HEK293 (cell line): ENCODE data around the gene MGMT.

Experiments used
- CTCF ChIA-PET: fragments of 350-600 bp; formaldehyde crosslinking; extraction: SDS; loops from one replicate; lab custom pipeline; 2021; ENCODE audit warnings: antibody characterized with exemption; lab: Yijun Ruan, JAX
- POLR2A ChIA-PET: fragments of 300-600 bp; formaldehyde crosslinking; extraction: SDS; loops from one replicate; lab custom pipeline; 2020; ENCODE audit warnings: antibody characterized with exemption, inconsistent platforms; lab: Yijun Ruan, JAX
- H3K27ac ChIP-seq: fragments of 200-500 bp; sonication (Bioruptor generic); 2 replicates; pipeline ENCODE4 v1.5.1; 2014; ENCODE audit warnings: low read depth, low read length, control low read depth, inconsistent platforms; ENCODE audit errors: extremely low read depth
- H3K36me3 ChIP-seq, 2 experiments: fragments of 200-500 bp in 1 of 2; sonication (Bioruptor generic) in 1 of 2; 1 replicate in 1 of 2; 2 replicates in 1 of 2; pipeline ENCODE4 v1.5.1; 2014 to 2017; ENCODE audit warnings: inconsistent platforms in 2 of 2, low read length in 2 of 2; ENCODE audit not compliant: control insufficient read depth in 2 of 2, insufficient read depth in 1 of 2
- H3K4me1 ChIP-seq: fragments of 200-500 bp; sonication (Bioruptor generic); 2 replicates; pipeline ENCODE4 v1.5.1; 2014; ENCODE audit warnings: mild to moderate bottlenecking, low read length, inconsistent platforms; ENCODE audit not compliant: control insufficient read depth, insufficient read depth
- H3K4me3 ChIP-seq: 2 replicates; pipeline ENCODE4 v1.5.1; 2011; ENCODE audit warnings: low read depth, mild to moderate bottlenecking, control low read depth, low read length, moderate library complexity
- H3K9me3 ChIP-seq: fragments of 200-500 bp; sonication (Bioruptor generic); 2 replicates; pipeline ENCODE4 v1.5.1; 2014; ENCODE audit warnings: low read depth, low read length, inconsistent platforms; ENCODE audit not compliant: control insufficient read depth, insufficient read depth
- BCL11B ChIP-seq: fragments of 450-650 bp; formaldehyde crosslinking; IDR thresholded peaks from 2 replicates; pipeline ENCODE4 v1.5.1; 2016; ENCODE audit warnings: low read depth, missing biosample characterization, missing genetic modification characterization
- EGR2 ChIP-seq: fragments of 450-650 bp; formaldehyde crosslinking; IDR thresholded peaks from 2 replicates; pipeline ENCODE4 v1.5.1; 2016; ENCODE audit warnings: low read depth, missing biosample characterization, missing genetic modification characterization
- GLIS1 ChIP-seq: fragments of 450-650 bp; formaldehyde crosslinking; IDR thresholded peaks from 2 replicates; pipeline ENCODE4 v1.5.1; 2016; ENCODE audit warnings: missing biosample characterization, missing genetic modification characterization
- PRDM10 ChIP-seq: fragments of 450-650 bp; formaldehyde crosslinking; IDR thresholded peaks from 2 replicates; pipeline ENCODE4 v1.5.1; 2016; ENCODE audit warnings: missing biosample characterization, missing genetic modification characterization
- PRDM4 ChIP-seq: fragments of 450-650 bp; formaldehyde crosslinking; IDR thresholded peaks from 2 replicates; pipeline ENCODE4 v1.5.1; 2017; ENCODE audit warnings: missing biosample characterization, missing genetic modification characterization
- ZFP3 ChIP-seq: fragments of 450-650 bp; formaldehyde crosslinking; IDR thresholded peaks from 2 replicates; pipeline ENCODE4 v1.5.1; 2016; ENCODE audit warnings: low read depth, missing biosample characterization, missing genetic modification characterization
- ZNF157 ChIP-seq: fragments of 450-650 bp; formaldehyde crosslinking; IDR thresholded peaks from 2 replicates; pipeline ENCODE4 v1.5.1; 2016; ENCODE audit warnings: missing biosample characterization, missing genetic modification characterization
- ZNF266 ChIP-seq: fragments of 450-650 bp; formaldehyde crosslinking; IDR thresholded peaks from 2 replicates; pipeline ENCODE4 v1.5.1; 2016; ENCODE audit warnings: missing biosample characterization, missing genetic modification characterization, low read depth
- ZNF514 ChIP-seq: fragments of 450-650 bp; formaldehyde crosslinking; IDR thresholded peaks from 2 replicates; pipeline ENCODE4 v1.5.1; 2016; ENCODE audit warnings: missing biosample characterization, missing genetic modification characterization
- ZNF610 ChIP-seq: fragments of 450-650 bp; formaldehyde crosslinking; IDR thresholded peaks from 2 replicates; pipeline ENCODE4 v1.5.1; 2016; ENCODE audit warnings: missing biosample characterization, missing genetic modification characterization, borderline replicate concordance
- ZNF624 ChIP-seq: fragments of 450-650 bp; formaldehyde crosslinking; IDR thresholded peaks from 2 replicates; pipeline ENCODE4 v1.5.1; 2017; ENCODE audit warnings: missing biosample characterization, missing genetic modification characterization
- ZNF777 ChIP-seq: fragments of 450-650 bp; formaldehyde crosslinking; IDR thresholded peaks from 2 replicates; pipeline ENCODE4 v1.5.1; 2017; ENCODE audit warnings: missing biosample characterization, missing genetic modification characterization, borderline replicate concordance
- ZNF843 ChIP-seq: fragments of 450-650 bp; formaldehyde crosslinking; IDR thresholded peaks from 2 replicates; pipeline ENCODE4 v1.5.1; 2016; ENCODE audit warnings: missing biosample characterization, missing genetic modification characterization
- ZXDB ChIP-seq: fragments of 450-650 bp; formaldehyde crosslinking; IDR thresholded peaks from 2 replicates; pipeline ENCODE4 v1.5.1; 2016; ENCODE audit warnings: missing biosample characterization, missing genetic modification characterization
- TF ChIP-seq, protein P1 (sequence below): fragments of 450-650 bp; formaldehyde crosslinking; IDR thresholded peaks from 2 replicates; pipeline ENCODE4 v1.5.1; 2016; ENCODE audit warnings: missing biosample characterization, missing genetic modification characterization
- TF ChIP-seq, protein P2 (sequence below): fragments of 450-650 bp; formaldehyde crosslinking; IDR thresholded peaks from 2 replicates; pipeline ENCODE4 v1.5.1; 2016; ENCODE audit warnings: missing biosample characterization, missing genetic modification characterization

MGMT gene

DNA sequence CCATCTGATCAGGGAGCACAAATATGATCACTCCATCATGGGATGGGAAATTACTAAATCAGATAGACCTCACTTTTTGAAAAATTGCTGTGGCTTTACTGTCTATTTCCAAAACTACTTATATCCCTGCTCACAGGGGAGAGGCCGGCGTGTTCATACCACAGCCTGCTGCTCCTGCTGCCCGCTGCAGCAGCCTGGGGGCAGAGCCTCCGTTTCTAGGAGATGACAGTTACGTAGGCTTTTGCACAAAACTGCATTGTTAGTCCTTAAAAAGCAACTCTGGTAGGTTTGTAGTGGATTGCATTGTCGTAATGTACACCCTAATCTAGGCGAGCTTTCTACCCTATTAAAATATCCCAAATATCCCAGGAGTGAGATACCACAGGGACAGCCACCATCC is 293.4 kb downstream of the MGMT start:
- CTCF ChIA-PET = no interaction called here
- POLR2A ChIA-PET = no interaction called here
- no peaks in the 10 kb centered on the region for H3K9me3 ChIP-seq

DNA sequence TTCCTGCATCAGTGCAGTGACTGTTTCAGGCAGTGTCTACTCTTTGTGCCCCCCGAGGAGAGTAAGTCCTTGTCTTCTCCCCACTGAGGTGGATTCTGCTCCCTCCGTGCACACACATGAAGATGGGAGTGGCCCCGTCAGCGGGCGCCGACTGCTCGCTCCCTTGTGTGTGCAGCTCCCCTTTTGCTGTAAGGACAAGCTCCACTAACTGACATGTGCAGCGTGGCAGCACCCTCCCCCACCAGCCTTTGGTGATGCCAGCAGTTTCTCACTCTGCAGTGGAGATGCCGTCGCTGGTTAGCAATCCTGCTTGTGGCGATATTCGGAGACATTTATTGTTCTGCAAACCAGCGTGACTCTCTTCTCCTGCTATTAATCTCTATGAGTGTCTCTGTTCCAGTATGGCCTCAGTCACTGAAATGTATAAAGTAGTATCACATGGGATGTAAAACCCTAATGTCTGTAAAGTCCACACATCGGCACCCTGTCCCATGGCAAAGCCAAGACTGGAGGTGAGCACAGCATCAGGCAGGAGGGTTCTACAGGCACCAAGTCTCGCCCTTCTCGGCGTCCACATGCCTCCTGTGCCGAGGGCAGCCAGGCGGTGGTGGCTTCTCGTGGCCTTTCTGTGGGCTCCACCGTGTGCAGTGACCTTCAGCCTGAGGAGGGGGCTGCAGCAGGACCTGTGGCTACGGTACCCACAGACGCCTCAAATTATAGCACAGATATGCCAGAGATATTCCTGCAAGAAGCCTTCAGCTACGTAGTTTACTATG is 294.3 kb downstream of the MGMT start:
- CTCF ChIA-PET = no interaction called here
- H3K4me3 ChIP-seq = no peak overlapping the region
- H3K9me3 ChIP-seq = no peaks in the 10 kb centered on the region
- no peaks in the 10 kb centered on the region; the same call in 1 of the 2 replicates for H3K4me1 ChIP-seq
- POLR2A ChIA-PET = no interaction called here
- H3K36me3 ChIP-seq = no peaks in the 10 kb centered on the region
- no peak overlapping the region for H3K27ac ChIP-seq
- TF ChIP-seq ZNF843 (tag by site-specific recombination) = no peak
- TF ChIP-seq, protein P1, sequence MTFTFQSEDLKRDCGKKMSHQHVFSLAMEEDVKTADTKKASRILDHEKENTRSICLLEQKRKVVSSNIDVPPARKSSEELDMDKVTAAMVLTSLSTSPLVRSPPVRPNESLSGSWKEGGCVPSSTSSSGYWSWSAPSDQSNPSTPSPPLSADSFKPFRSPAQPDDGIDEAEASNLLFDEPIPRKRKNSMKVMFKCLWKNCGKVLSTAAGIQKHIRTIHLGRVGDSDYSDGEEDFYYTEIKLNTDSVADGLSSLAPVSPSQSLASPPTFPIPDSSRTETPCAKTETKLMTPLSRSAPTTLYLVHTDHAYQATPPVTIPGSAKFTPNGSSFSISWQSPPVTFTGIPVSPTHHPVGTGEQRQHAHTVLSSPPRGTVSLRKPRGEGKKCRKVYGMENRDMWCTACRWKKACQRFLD = no peak
- TF ChIP-seq ZNF157 = no peak
- TF ChIP-seq ZNF266 (tag by site-specific recombination) = no peak
- no peak for TF ChIP-seq BCL11B (tag by site-specific recombination)
- TF ChIP-seq ZNF514 (tag by site-specific recombination) = no peak
- no peak for TF ChIP-seq EGR2 (tag by site-specific recombination)
- TF ChIP-seq GLIS1 (tag by site-specific recombination) = no peak
- TF ChIP-seq ZNF624 = no peak
- no peak for TF ChIP-seq ZNF610 (tag by site-specific recombination)

More for the DNA sequence above, 293.4 kb downstream of the MGMT start:
- Histone ChIP-seq H3K4me3 (no peak overlapping the region), H3K4me1 (no peaks in the 10 kb centered on the region; the same call in 1 of the 2 replicates), H3K27ac (no peak overlapping the region), H3K36me3 (no peaks in the 10 kb centered on the region)
- TF ChIP-seq PRDM4 (tag by site-specific recombination) (no peak), ZXDB (no peak), PRDM10 (tag by site-specific recombination) (no peak), ZFP3 (tag by site-specific recombination) (no peak), ZNF777 (no peak)
- TF ChIP-seq, protein P2, sequence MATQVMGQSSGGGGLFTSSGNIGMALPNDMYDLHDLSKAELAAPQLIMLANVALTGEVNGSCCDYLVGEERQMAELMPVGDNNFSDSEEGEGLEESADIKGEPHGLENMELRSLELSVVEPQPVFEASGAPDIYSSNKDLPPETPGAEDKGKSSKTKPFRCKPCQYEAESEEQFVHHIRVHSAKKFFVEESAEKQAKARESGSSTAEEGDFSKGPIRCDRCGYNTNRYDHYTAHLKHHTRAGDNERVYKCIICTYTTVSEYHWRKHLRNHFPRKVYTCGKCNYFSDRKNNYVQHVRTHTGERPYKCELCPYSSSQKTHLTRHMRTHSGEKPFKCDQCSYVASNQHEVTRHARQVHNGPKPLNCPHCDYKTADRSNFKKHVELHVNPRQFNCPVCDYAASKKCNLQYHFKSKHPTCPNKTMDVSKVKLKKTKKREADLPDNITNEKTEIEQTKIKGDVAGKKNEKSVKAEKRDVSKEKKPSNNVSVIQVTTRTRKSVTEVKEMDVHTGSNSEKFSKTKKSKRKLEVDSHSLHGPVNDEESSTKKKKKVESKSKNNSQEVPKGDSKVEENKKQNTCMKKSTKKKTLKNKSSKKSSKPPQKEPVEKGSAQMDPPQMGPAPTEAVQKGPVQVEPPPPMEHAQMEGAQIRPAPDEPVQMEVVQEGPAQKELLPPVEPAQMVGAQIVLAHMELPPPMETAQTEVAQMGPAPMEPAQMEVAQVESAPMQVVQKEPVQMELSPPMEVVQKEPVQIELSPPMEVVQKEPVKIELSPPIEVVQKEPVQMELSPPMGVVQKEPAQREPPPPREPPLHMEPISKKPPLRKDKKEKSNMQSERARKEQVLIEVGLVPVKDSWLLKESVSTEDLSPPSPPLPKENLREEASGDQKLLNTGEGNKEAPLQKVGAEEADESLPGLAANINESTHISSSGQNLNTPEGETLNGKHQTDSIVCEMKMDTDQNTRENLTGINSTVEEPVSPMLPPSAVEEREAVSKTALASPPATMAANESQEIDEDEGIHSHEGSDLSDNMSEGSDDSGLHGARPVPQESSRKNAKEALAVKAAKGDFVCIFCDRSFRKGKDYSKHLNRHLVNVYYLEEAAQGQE (tag by site-specific recombination) = no peak
